ENCODE measurements around the gene MYOM1.
"Not testable (repeated sequence)": the region's sequence is repeated elsewhere in the genome, so short reads cannot be mapped to it uniquely, and the experiment has no call there.

Gene MYOM1

DNA sequence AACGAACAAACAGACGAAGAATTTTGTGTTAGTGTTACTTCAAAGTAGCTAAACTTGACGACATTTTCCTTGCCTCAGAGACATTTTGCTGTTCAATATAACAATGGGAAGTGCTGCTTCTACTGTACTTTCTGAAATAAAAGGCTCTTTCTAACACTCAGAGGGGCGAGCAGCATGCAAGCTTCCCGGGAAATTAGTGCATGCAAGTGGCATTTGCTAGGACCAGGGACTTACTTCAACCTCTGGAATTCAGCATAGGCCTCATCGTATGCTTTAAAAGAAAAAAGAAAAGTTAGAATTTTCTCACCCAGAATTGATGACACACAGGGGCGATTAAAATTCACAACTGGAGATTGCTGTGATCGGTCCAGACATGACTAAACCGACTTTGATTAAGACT, 144.3 kb downstream of the MYOM1 start:
- DNase-seq: no peak

DNA sequence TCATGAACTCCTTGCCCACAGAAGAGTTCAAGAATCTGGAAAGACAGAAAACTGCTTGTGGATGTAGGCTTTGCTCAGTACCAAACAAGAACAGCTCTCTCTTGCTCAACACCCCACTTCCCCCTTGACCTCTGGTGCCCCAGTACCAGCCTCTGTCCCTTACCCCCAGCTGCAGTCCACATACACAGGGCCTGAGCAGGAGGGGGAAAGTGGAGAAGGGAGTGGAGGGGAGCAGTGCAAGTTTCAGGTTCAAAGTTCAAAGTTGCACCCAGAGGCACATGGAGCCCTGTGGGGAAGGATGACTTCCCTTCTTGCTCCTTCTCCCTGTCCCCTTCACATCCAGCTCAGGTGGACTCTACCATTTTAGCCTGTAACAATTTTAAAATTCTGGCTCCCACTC, 145.7 kb downstream of the MYOM1 start:
- peak; percentile 94 for DNase-seq

DNA sequence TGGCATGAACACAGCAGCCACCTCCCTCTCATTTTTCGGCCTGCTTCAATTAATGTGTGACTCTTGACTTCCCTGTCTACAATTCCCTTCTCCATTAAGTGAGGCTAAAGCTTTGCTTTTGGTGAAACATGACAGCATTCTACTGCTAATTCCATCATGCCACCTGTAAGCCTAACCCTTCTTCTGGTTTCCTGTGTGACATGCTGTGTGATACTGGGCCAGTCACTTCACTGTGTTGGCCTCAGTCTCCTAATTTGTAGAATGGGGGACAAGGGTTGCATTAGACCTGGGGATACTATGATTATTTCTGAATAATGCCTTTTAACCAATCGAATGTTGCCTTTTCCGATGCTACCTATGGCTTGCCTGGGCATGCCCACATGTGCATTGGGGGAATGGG, 146.4 kb downstream of the MYOM1 start:
- not testable (repeated sequence) for DNase-seq

DNA sequence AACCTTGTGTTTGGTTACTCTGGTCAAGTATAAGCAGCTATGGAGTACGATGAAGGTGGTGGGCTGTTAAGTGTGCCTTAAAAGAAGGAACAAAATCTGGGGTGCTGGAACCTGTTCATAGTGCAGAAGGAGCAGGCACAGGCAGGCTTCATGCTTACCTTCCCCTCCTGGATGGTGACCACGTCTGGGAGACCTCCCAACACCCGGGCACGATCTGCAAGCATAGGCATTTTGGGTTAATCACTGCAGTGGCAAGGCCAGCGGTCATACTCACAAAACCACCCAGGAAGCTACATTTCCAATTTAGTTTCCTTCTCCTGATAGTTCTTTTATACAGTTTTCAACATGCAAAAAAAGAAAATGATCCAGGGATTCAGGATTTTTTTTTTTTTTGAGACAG, 148.1 kb downstream of the MYOM1 start:
- DNase-seq: no peak

DNA sequence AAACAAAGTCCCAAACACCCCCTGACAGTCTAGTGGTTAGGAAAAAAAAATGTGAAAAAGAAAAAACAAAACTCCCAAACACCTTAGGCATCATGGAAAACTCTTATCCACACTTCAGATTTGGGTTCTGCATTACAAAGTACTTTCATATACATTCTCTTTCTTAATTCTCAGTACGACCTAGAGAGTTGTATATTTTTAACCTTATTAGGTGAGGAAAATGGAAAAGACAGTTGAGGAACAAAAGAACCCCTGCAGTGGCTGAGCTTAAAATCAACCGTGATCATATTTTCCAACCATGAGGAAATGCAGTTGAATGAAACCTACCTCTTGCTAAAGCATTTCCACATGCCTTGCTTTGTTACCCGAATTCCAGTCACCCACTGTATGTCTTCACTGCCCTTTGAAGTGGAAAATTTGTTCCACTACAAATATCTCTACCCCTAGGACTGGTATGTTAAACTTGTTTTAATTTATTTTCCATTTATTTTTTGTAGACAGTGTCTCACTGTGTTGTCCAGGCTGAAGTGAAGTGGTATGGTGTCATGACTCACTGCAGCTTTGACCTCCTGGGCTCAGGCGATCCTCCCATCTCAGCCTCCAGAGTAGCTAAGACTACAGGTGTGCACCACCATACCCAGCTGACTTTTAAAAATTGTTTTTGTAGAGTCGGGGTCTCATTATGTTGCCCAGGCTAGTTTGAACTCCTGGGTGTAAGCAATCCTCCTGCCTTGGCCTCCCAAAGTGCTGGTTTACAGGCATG, 149.9 kb downstream of the MYOM1 start:
- no peak for DNase-seq

DNA sequence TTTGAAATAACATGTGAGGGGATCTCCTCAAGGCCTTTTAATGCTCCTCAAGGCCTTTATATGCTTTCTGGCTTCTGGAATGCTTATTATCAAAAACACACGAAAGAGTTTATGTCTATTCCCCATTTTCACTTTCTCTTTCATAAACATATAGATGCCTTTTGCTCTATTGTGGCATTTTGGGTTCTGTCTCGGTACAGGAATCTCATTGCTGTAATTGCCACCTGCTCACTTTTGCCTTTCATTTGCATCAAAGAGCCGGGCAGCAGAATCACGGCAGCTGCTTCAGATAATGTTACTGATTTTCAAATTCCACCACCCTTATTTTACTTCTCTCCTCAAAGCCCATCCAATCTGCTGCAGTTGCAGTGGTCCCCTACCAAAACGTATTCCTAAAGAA, 152.0 kb downstream of the MYOM1 start:
- no peak for DNase-seq

DNA sequence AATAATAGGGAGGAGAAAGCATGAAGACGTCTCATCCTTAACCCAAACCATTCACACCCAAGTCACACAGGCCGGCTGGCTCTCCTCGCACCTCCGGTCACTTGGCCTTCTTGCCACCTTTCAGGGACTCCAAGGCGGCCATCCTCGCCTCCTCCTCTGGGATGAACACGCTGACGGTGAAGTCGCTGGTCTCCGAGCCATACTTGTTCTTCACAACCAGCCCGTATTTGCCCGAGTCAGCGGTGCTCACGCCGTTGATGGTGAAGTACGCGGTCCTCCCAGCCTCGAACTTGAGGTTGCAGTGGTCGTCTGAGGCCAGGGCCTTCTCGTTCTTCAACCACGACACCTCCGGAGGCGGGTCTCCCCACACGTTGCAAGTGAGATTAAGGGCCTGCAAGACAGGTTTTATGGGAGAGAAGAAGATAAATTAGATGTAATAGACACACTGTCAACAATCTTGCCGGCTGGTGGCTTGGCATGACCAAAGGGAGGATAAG, 152.6 kb downstream of the MYOM1 start:
- no peak for DNase-seq

DNA sequence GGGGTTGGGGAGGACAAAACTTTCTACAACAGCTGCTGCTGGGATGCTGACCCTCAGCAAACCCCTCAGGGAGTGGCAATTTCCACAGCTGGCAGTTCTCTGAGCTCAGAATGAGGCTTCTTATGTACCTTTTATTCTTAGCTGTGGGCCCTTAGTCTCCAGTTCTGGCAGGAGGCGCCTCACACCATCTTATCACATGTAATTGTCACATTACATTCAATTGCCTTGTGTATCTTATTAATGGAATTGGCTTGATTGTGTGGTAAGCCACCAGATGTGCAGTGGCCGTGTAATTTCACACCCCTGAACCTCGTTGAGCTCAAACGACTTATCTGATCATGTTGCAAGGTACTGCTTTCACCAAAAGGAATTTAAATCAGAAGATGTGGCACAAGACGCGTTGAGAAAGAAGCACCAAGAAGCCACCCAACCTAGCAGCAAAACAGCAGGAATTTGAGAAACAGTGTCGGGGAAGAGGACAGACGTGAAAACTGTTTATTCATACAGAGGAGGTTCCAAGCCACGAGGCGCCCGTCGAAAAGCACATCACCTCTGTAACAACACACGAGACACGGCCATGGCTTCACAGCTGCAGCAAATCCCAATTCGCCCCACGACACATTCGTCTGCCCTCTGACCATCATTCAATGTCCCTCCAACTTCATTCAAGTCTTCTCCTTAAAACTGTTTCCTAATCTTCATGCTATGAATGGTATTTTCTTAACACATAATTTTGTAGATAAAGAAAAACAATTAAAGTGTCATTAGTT, 153.2 kb downstream of the MYOM1 start:
- DNase-seq: no peak

DNA sequence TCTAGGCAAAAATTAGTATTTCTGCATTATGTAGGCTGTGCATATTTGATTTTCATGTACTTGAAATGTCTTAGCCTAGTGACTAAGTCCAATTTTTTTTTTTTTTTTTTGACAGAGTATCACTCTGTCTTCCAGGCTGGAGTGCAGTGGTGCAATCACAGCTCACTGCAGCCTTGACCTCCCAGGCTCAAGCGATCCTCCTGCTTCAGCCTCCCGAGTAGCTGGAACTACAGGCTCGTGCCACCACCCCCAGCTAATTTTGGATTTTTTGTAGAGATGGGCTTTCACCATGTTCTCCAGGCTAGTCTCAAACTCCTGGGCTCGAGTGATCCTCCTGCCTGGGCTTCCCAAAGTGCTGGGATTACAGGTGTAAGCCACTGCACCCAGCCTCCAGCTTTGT, 156.0 kb downstream of the MYOM1 start:
- DNase-seq: not testable (repeated sequence)

DNA sequence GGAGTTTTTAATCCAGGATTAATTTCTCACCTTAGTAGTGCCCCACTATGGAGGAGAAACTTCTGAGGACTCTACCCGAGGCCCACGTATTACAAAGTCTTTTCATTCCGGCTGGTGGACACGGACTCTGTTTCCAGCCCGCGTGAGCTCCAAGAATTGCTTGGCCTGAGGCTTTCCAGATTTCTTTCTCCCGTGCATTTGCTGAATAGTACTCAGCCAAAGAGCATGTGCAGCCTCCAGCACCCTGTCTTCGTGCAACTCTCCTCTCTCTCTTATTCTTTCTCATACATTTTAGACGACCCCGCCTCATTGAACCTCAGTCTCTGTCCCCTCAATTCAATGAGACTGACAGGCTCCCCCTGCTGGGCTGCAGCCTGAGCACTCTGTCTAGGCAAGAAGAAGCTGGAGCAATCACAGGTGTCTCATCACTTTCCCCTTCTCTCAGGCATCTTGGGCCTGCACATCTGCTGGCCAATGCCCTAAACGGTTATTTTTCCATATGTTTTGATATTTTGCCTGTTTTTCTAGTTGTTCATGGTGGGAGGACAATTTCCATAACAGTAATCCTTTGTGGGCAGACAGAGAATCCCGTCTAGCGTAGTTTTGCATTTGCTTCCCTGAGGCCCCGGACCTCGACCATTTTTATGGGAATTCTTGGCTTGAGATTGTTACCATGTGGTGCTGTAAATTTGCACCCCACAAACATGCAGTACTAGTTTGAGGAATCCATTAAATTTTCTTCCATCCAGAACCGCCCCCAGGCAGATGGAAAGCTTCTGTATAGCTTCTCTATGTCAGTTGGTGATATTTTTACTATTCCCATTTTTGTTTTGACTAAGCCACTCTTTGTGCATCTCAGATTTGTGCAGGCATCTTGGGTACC, 156.7 kb downstream of the MYOM1 start:
- peak; percentile 37 for DNase-seq

DNA sequence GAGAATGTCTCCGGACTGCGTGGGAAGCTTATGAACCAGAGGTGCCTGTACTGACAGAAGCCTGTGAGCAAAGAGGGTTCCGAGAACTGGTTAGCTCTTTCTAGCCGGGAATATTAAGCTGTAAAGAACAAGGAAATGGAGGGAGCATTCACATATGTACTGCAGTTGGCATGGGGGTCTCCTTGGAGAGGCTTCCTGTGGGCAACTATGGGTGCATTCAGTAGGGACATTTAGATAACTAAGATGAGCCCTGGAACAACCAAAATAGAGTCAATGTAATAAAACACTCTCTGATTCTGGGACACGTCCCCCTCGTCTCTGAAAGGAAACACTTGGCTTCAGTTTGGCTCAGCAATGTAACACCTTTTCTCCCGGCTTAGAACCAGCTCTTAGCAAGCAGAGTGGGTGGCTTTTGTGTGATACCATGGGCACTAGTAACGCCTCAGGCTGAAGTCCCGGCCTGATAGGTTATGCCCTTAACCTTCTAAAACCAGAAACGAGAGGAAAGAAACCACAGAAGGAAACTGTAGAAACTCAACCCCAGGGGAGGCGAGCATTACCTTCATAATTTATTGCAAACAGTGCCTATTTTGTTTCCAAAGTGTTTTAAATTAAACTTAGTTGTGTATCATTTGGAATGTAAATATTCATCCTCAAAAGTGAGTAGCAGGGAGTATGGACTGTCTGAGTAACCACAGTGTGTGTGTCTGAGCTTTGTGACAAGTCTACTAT, 158.0 kb downstream of the MYOM1 start:
- no peak for DNase-seq

DNA sequence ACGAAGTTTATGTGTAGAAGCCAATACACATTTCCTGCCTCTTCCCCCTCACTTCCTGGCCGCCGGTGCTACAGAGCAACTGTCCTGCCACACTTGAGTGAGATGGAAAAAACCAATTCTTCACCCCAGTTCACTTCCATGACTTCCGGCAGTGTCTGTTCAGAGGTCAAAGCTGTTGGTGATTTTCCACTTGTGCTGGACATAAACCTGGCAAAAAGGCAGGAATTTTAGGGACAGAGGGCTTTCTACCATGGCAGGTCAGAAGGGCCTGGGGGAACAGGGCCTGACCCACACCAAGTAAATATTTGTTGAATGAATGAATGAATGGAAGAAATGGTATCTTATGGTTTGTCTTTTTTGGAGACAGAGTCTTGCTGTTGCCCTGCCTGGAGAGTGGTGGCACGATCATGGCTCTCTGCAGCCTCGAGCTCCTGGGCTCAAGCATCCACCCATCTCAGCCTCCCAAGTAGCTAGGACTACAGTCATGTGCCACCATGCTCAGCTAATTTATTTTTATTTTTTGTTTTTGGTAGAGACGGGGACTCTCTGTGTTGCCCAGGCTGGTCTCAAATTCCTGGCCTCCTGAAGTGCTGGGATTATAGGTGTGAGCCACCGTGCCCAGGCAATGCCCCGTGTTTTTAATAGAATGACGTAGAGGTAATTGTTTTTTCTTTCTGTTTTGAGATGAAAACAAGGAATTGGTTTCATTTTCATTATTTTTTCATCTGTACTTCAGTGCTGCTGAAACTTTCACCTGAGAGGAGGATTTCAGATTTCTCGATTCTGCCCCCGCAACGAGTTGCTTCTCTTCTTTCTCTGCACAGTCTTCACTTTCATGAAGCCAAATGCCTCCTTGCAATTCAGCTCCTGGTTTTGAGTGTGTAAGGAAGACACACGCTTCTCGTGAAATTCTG, 158.8 kb downstream of the MYOM1 start:
- no peak for DNase-seq

DNA sequence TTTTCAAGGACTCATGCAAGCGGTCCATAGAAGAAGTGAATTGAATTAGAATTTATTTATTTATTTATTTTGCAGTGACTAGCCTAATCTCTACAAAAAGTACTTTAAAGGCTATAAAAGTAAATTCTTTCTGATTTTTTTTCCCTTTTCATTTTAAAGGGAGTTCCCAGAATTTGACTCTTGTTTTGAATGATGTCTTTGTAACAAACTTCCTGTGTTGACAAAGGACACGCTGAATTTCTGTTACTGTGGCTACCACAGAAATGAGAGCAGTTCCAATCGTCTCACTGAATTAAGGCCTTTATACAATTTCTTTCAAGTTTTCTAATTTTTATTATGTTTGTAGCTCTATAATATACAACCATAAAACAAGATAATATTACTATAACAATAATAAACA, 160.5 kb downstream of the MYOM1 start:
- DNase-seq: no peak

DNA sequence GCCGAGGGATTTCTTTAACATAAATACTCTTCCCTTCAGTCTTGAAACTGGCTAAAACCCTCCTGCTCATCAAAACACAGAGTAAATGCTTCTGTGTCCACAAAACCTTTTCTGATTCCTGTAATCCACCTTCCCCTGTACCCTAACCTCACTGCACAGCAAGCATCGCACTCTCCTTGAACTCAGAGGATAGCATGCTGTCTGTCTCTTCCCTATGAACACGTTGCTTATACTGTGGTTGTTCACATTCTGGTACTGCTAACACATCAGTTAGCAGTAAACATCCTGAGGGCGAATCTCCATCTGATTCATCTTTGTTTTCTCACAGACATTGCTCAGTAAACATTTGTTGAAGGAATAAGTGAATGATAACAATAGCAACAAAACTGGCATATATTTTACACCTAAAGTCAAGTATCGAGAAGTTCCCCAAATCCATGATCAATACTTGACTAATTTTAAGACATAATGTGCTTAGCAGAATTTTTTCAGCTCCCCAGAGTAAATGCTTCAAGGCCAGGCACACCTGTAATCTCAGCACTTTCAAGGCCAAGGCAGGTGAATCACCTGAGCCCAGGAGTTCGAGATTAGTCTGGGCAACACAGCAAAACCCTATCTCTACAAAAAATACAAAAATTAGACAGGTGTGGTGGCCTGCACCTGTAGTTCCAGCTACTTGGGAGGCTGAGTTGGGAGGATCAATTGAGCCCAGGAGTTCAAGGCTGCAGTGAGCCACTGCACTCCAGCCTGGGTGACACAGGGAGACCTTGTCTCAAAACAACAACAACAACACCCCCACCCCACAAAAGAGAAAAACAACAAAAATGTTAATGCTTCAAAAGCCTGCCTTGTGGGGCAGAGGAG, 161.2 kb downstream of the MYOM1 start:
- no peak for DNase-seq

DNA sequence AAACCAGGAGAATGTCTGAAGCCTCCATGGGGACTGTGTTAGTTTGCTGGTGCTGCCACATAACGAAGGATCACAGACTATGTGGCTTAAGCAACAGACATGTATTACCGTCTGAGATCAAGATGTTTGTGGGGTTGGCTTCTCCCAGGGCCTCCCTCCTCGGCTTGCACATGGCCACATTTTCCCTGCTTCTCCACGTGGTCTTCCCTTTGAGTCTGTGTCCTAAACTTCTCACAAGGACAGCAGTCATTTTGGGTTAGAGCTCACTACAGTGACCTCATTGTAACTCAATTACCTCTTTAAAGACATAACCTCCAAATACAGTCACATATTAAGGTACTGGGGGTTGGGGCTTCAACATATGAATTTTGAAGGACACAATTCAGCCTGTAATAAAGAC, 162.2 kb downstream of the MYOM1 start:
- DNase-seq: no peak

DNA sequence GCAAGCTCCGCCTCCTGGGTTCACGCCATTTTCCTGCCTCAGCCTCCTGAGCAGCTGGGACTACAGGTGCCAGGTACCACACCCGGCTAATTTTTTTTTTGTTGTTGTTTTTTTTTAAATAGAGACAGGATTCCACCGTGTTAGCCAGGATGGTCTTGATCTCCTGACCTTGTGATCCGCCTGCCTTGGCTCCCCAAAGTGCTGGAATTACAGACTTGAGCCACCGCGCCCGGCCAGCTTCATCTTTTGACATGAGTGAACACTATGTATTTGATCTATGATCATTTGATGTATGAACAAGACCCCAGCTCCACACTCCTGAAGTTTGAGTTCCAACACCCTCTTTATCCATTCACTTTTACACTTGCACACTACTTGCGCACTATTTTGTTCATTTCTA, 163.5 kb downstream of the MYOM1 start:
- DNase-seq: no peak

DNA sequence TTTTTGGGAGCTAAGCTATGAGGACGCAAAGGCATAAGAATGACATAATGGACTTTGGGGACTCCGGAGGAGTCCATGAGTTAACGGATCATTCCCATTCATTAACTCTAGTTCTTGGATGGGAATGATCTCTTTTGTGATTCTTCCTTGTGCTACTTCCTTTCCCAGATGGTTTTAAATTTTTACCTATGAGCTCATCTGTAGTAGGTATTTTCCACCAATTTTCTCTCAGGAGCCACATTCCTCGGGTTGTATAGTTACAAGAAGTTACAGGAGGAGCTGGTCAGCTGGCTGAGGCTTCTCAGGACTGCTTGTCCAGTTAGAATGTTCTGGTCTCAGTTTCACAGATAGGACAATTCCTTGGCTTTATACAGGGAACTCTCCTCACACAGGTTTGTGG, 164.0 kb downstream of the MYOM1 start:
- no peak for DNase-seq

DNA sequence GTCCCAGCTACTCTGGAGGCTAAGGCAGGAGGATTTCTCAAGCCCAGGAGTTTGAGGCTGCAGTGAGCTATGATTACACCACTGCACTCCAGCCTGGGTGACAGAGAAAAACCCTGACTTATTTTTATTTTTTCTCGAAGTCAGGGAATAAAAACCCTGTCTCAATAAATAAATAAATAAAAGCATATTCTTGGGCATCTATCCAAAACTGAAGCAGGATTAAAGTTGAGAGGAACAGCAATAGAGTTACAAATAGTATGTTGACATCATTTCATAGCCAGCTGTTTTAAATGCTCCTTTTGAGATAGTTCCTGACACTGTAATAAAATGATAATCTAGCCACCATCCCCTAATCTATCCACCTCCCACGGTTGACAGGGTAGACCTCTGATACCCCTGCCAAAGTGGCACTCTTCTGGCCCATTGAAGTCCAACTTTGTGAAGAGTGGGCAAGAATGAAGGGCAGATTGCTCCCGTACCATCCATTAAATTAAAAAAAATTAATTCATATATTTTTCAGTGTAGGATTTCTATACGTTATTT, 164.5 kb downstream of the MYOM1 start:
- DNase-seq: no peak

DNA sequence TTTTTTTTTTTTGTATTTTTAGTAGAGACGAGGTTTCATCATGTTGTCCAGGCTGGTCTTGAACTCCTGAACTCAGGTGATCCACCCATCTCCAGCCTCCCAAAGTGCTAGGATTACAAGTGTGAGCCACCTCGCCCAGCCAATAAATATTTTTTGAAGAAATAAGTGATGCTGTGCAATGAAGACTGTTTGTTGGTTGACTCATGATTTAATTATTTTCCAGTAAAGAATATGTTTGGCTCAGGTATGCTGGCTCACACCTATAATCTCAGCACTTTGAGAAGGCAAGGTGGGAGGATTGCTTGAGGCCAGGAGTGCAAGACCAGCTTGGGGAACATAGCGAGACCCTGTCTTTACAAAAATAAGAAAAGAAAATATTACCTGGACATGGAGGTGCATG, 165.0 kb downstream of the MYOM1 start:
- no peak for DNase-seq

DNA sequence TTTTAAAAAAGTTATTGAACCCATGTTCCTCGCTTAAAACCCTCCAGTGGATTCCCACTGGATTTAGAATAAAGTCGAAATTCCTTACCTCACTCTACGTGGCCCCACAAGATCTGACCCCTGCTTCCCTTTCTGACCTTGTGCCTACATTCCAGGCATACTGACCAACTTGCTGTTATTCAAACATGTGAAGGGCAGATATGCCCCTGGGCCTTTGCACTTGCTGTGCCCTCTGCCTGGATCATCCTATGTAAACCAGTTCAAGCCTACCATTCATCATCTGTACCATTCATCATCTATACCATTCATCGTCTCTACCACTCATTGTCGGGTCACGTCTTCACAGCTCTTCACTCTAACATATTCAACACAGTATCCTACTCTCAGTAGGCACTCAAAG, 165.6 kb downstream of the MYOM1 start:
- DNase-seq: no peak

Data from MV-4-11 (cell line).